ENCODE results near the gene SGSH. TPM values are rescaled to one million over a fixed set of nuclear protein-coding genes. Genes with fewer than 3 reads are reported as not detected.

Gene SGSH
- total RNA-seq (ENCODE audit: low replicate concordance): 17.6 and 80.9 TPM in 2 replicates

DNA sequence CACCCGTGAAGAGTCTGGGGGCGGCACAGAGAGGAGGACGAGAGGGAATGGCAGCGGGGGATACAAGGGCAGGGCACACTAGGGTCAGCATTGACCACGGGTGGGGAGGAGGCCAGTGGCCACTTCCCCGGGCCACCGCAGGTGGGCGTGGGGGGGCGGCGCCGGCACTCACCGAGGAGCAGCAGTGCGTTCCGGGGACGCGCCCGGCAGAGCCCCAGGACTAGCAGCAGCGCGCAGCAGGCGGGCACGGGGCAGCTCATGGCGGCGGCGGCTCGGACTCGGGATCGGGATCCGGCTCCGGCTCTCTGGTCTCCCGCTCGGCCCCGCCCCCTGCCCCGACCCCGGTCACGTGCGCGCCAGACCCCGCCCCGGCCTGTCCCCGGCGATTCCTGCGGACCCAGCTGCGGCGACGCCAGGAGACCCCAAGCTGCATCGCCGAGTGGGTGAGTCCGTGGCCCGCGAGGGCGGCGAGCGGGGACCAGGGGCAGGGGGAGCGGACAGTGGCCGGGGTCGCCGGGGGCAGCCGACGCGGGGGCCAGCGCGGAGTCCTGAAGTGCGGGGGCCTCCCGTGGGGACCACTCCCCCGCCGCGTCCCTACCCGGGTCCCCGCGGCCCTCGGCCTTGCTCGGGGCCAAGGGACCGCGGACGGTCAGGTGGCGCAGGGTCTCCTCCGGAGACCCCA is at the start of gene SGSH, which contains the start of gene SLC26A11:
SGSH (minus strand) TSS at position 280 of the 682 bp plus-strand sequence; CDS start at position 260, 20 bp downstream.
SLC26A11 (plus strand) TSS at position 374 of the 682 bp plus-strand sequence. CDS start 1,134 bp downstream, outside the sequence.
- TF ChIP-seq, protein P1, sequence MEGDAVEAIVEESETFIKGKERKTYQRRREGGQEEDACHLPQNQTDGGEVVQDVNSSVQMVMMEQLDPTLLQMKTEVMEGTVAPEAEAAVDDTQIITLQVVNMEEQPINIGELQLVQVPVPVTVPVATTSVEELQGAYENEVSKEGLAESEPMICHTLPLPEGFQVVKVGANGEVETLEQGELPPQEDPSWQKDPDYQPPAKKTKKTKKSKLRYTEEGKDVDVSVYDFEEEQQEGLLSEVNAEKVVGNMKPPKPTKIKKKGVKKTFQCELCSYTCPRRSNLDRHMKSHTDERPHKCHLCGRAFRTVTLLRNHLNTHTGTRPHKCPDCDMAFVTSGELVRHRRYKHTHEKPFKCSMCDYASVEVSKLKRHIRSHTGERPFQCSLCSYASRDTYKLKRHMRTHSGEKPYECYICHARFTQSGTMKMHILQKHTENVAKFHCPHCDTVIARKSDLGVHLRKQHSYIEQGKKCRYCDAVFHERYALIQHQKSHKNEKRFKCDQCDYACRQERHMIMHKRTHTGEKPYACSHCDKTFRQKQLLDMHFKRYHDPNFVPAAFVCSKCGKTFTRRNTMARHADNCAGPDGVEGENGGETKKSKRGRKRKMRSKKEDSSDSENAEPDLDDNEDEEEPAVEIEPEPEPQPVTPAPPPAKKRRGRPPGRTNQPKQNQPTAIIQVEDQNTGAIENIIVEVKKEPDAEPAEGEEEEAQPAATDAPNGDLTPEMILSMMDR (IDR thresholded peaks at IDR 0.05; ENCODE audit: insufficient read depth, low read length): peak; percentile 8
- peak; percentile 40 for DNase-seq (ENCODE audit: low read depth)
- H3K4me3 ChIP-seq (ENCODE audit: low read depth, low read length): peak within 1 kb of the TSS; percentile 86

DNA sequence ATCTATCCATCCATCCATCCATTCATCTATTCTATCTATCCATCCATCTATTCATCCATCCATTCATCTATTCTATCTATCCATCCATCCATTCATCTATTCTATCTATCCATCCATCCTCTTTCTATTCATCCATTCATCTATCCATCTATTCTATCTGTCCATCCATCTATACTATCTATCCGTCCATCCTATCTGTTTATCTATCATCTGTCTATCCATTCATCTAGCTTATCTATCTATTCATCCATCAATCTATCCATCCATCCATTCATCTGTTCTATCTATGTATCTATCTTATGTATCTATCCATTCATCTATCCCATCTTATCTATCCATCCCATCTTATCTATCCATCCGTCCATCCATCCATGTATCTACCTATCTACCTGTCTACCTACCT is 49.3 kb upstream of the SGSH start:
- H3K4me3 ChIP-seq (ENCODE audit: low read depth, low read length): no peak overlapping the region
- DNase-seq (ENCODE audit: low read depth): no peak
- TF ChIP-seq, protein P1 (IDR thresholded peaks at IDR 0.05; ENCODE audit: insufficient read depth, low read length): no peak

DNA sequence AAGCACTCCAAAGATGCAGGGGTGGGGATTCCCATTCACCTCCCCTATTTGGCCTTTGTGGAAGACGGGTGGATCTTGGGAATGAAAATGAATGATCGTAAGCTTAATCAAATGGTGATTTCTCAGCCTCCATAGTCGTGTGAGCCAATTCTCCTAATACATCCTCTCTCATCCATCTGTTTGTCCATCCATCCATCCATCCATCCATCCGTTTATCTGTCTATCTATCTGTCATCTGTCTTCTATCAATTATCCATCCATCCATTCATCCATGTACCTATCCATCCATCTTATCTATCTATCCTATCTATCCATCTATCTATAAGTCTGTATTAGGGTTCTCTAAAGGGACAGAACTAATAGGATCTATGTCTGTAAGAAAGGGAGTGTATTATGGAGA is 48.3 kb upstream of the SGSH start:
- TF ChIP-seq, protein P1 (IDR thresholded peaks at IDR 0.05; ENCODE audit: insufficient read depth, low read length): no peak
- no peak overlapping the region for H3K4me3 ChIP-seq (ENCODE audit: low read depth, low read length)
- no peak for DNase-seq (ENCODE audit: low read depth)

DNA sequence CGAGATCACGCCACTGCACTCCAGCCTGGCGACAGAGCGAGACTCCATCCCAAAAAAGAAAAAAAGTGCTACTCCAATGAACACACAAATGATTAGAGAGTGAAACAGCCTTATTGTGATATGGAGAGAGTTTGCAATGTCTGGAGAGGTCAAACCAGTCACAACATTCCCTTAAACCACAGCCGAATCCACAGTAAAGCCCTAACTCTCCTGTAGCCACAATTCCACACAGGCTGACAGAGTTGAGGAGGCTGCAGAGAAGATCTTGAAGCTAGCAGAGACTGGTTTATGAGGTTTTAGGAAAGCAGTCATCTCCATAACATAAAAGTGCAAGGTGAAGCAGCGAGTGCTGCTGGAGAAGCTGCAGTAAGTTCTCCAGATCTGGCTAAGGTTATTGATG is 47.3 kb upstream of the SGSH start:
- no peak for DNase-seq (ENCODE audit: low read depth)
- TF ChIP-seq, protein P1 (IDR thresholded peaks at IDR 0.05; ENCODE audit: insufficient read depth, low read length): no peak
- H3K4me3 ChIP-seq (ENCODE audit: low read depth, low read length): no peak overlapping the region

DNA sequence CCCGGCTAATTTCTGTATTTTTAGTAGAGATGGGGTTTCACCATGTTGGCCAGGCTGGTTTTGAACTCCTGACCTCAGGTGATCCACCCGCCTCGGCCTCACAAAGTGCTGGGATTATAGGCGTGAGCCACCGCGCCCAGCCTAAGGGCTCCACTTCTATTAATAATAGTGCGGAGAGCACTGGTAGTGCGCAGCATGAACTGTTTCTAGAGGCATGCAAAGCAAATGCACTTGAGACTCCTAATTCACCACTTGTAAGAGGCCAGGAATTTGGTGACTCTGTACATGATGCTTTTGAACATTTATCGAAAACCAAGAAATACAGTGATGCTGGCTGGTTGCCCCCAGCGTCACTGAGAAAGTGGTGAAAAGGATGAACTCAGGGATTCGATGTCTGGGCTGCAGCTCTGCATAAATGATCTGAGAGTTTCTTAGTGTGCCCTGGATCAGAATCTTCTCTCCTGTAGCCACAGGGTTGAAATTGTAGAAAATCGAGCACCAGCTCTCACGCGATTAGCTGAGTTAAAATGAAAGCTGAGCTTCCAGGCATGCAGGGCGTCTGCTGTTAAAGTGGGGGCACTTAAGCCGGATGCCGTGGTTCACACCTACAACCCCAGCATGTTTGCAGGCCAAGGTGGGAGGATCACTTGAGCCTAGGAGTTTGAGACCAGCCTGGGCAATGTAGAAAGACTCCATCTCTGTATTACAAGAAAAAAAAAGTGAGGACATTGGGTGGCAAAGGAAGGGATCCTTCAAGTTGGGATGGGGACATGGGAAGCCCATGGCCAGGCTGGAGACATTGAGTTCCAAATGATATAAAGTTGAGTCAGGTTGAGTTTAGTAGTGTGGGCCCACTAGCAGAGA is 45.3 kb upstream of the SGSH start:
- no peak for DNase-seq (ENCODE audit: low read depth)
- no peak overlapping the region for H3K4me3 ChIP-seq (ENCODE audit: low read depth, low read length)
- TF ChIP-seq, protein P1 (IDR thresholded peaks at IDR 0.05; ENCODE audit: insufficient read depth, low read length): no peak

GRCh38 chr17:80264205-80265075 is 44.3 kb upstream of the SGSH start:
- TF ChIP-seq, protein P1 (IDR thresholded peaks at IDR 0.05; ENCODE audit: insufficient read depth, low read length): no peak
- peak overlapping the region; percentile 81 for H3K4me3 ChIP-seq (ENCODE audit: low read depth, low read length)
- no peak for DNase-seq (ENCODE audit: low read depth)
